Lower lobe of right lung (tissue), 2 donors: ENCODE measurements around the gene CPNE2. TPM values are rescaled to one million over a fixed set of nuclear protein-coding genes. Genes with fewer than 3 reads are reported as not detected.

Source experiments
- ATAC-seq, 2 donors: fragments of 200-7000 bp; cut with Tn5 transposase; one replicate each; pipeline ENCODE4 v1.9.1; 2020 to 2022; ENCODE audit warnings: mild to moderate bottlenecking in 2 of 2, moderate library complexity in 2 of 2
- DNase-seq: peaks from one replicate; pipeline ENCODE4 v3.0.0-alpha.2; 2020
- H3K27ac ChIP-seq: fragments of 200-600 bp; one replicate; pipeline ENCODE4 v1.8.0; 2022
- H3K27me3 ChIP-seq: fragments of 200-600 bp; one replicate; pipeline ENCODE4 v1.8.0; 2022; ENCODE audit warnings: low read depth
- H3K36me3 ChIP-seq: fragments of 200-600 bp; one replicate; pipeline ENCODE4 v1.8.0; 2022; ENCODE audit warnings: mild to moderate bottlenecking
- H3K4me1 ChIP-seq: fragments of 200-600 bp; one replicate; pipeline ENCODE4 v1.8.0; 2022
- H3K4me3 ChIP-seq: fragments of 200-600 bp; one replicate; pipeline ENCODE4 v1.8.0; 2022; ENCODE audit warnings: mild to moderate bottlenecking
- H3K9me3 ChIP-seq: fragments of 200-600 bp; one replicate; pipeline ENCODE4 v1.8.0; 2022
- CTCF ChIP-seq: fragments of 200-600 bp; IDR thresholded peaks from one replicate; pipeline ENCODE4 v1.8.0; 2022; ENCODE audit warnings: antibody characterized with exemption, mild to moderate bottlenecking
- intact Hi-C: fragments of 100-400 bp; cut with DNase I; formaldehyde crosslinking; loops from one replicate; pipeline ENCODE4 v1.11.0; 2022
- total RNA-seq: library from RNA; stranded (reverse); fragmentation: NEBNext Ultra II Directional; extraction: Animal tissue kit (Norgen Biotek cat#: 25700); gene quantifications from one replicate; pipeline ENCODE4 v1.2.1, GENCODE V29; 2021
- donor health status: DM: no; HTN: yes; CAD: no; lungs with severe emphysema.

The CPNE2 gene
- total RNA-seq, 1 donor from 2014 or later = 55.3 TPM

GRCh38 chr16:57087003-57087402 is 5.4 kb upstream of the CPNE2 start:
- peaks cover 30% of the 10 kb centered on the region for H3K4me1 ChIP-seq
- H3K9me3 ChIP-seq = no peaks in the 10 kb centered on the region
- no peaks in the 10 kb centered on the region for H3K27me3 ChIP-seq
- no peak for TF ChIP-seq CTCF
- no peak overlapping the region for H3K27ac ChIP-seq
- ATAC-seq (no peak), DNase-seq (no peak)
- peaks cover 7% of the 10 kb centered on the region for H3K36me3 ChIP-seq
- no peak overlapping the region for H3K4me3 ChIP-seq
- intact Hi-C loops = loop anchor here (10.0 kb wide), 1 partner anchor 78 kb away; no protein-coding TSS in a partner anchor

GRCh38 chr16:57089406-57089805 is 3.0 kb upstream of the CPNE2 start:
- Histone ChIP-seq H3K9me3 (no peaks in the 10 kb centered on the region), H3K36me3 (no peaks in the 10 kb centered on the region), H3K27ac (no peak overlapping the region), H3K4me3 (no peak overlapping the region), H3K27me3 (no peaks in the 10 kb centered on the region), H3K4me1 (peaks cover 38% of the 10 kb centered on the region)
- DNase-seq = no peak
- no peak for TF ChIP-seq CTCF
- intact Hi-C loops = loop anchor here (10.0 kb wide), 1 partner anchor 75 kb away; no protein-coding TSS in a partner anchor
- ATAC-seq = no peak

- H3K4me3 ChIP-seq = peak overlapping the region; percentile 87
- intact Hi-C loops = no loop called here
- no peaks in the 10 kb centered on the region for H3K9me3 ChIP-seq
- TF ChIP-seq CTCF = no peak
- DNase-seq (peak; percentile 83), ATAC-seq (peak; percentile 51 to 55)
- H3K27me3 ChIP-seq = no peaks in the 10 kb centered on the region
- peak overlapping the region; percentile 91 for H3K27ac ChIP-seq
- no peaks in the 10 kb centered on the region for H3K36me3 ChIP-seq
- H3K4me1 ChIP-seq = peaks cover 42% of the 10 kb centered on the region
Measured at GRCh38 chr16:57091200-57091974, 996 bp upstream of the CPNE2 start.

GRCh38 chr16:57092786-57093411 is 516 bp downstream of the CPNE2 start:
- ATAC-seq = peak; percentile 63 to 67
- Histone ChIP-seq H3K27ac (peak overlapping the region; percentile 91), H3K9me3 (no peaks in the 10 kb centered on the region), H3K36me3 (no peaks in the 10 kb centered on the region), H3K27me3 (no peaks in the 10 kb centered on the region), H3K4me1 (peaks cover 42% of the 10 kb centered on the region), H3K4me3 (peak overlapping the region; percentile 87)
- TF ChIP-seq CTCF = peak; percentile 74
- peak; percentile 69 for DNase-seq
- intact Hi-C loops = no loop called here

GRCh38 chr16:57093666-57094564 is 1.5 kb downstream of the CPNE2 start:
- DNase-seq (no peak), ATAC-seq (no peak)
- H3K4me3 ChIP-seq = peak overlapping the region; percentile 87
- H3K36me3 ChIP-seq = no peaks in the 10 kb centered on the region
- intact Hi-C loops = no loop called here
- TF ChIP-seq CTCF = no peak
- no peaks in the 10 kb centered on the region for H3K9me3 ChIP-seq
- no peaks in the 10 kb centered on the region for H3K27me3 ChIP-seq
- H3K4me1 ChIP-seq = peaks cover 46% of the 10 kb centered on the region
- peak overlapping the region; percentile 91 for H3K27ac ChIP-seq
